ENCODE measurements around the gene OR1E1. TPM values are rescaled to one million over a fixed set of nuclear protein-coding genes. Genes with fewer than 3 reads are reported as not detected.
A peak's percentile ranks its signal among the peaks of the same experiment; 100 is the strongest.
"Not testable (repeated sequence)": the region's sequence is repeated elsewhere in the genome, so short reads cannot be mapped to it uniquely, and the experiment has no call there.

The OR1E1 gene
- polyA plus RNA-seq, 3 donors, result not detected

DNA sequence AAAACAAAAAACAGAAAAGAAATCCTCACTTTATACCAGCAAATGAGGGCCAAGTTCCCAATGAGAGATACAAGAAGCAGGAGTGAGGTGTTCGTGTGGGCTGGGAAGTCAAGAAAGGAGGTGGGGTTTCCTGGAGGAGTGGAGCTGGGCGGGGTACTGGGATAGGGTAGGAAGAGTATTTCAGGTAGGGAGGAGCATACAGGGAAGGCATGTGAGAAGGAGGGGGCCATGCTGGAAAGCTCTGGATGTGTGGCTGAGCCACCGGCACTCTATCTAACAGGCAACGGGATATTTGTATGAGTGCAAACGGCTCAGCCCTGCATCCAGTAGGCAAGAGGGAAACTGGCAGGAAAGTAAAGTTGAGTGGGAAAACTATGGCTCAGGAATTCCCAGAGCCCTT, 16.3 kb downstream of the OR1E1 start:
- Histone ChIP-seq H3K4me1 (ENCODE audit: control insufficient read depth in 1 of 2, insufficient read depth in 2 of 2, low read length in 2 of 2) (no peaks in the 10 kb centered on the region), H3K36me3 (replicated peaks in 1 of 2; ENCODE audit: control insufficient read depth in 1 of 2, insufficient read depth in 2 of 2, low read length in 2 of 2) (no peaks in the 10 kb centered on the region), H3K9ac (ENCODE audit: insufficient read depth, low read length, poor library complexity, severe bottlenecking) (no peak overlapping the region), H3K4me3 (replicated peaks in 1 of 3; ENCODE audit: low read depth in 2 of 3, low read length in 3 of 3) (no peak overlapping the region), H3K4me2 (replicated peaks; ENCODE audit: extremely low read depth, low read length, poor library complexity, severe bottlenecking) (no peak overlapping the region), H3K27me3 (ENCODE audit: control insufficient read depth in 2 of 2, insufficient read depth in 2 of 2, low read length in 2 of 2) (peaks cover 0 to 12% of the 10 kb centered on the region in 2 donors), H4K20me1 (ENCODE audit: insufficient read depth, low read length) (no peaks in the 10 kb centered on the region), H2AFZ (ENCODE audit: insufficient read depth, low read depth, low read length, poor library complexity, severe bottlenecking) (no peak overlapping the region), H3K9me3 (replicated peaks in 1 of 2; ENCODE audit: control insufficient read depth in 1 of 2, insufficient read depth in 1 of 2, low read length in 2 of 2) (peaks cover 0 to 6% of the 10 kb centered on the region in 2 donors), H3K79me2 (ENCODE audit: insufficient read depth, low read length) (no peaks in the 10 kb centered on the region), H3K27ac (ENCODE audit: low read depth in 1 of 2, low read length in 2 of 2) (no peak overlapping the region)
- no peak for DNase-seq
- intact Hi-C loops (cut with micrococcal nuclease), result no loop called here
- WGBS (ENCODE audit: insufficient coverage), result 78% methylated on average over 3 of the region's 5 CpGs
- peak overlapping the region in 1 of 2 donors; percentile 33 for H3K4me3 Mint-ChIP-seq
- peaks cover 12 to 29% (median 18%) of the 10 kb centered on the region in 3 donors for H3K27me3 Mint-ChIP-seq (ENCODE audit: low read depth in 3 of 3)
- no peaks in the 10 kb centered on the region for H3K4me1 Mint-ChIP-seq
- H3K27ac Mint-ChIP-seq, result no peak overlapping the region
- TF ChIP-seq, protein P1, sequence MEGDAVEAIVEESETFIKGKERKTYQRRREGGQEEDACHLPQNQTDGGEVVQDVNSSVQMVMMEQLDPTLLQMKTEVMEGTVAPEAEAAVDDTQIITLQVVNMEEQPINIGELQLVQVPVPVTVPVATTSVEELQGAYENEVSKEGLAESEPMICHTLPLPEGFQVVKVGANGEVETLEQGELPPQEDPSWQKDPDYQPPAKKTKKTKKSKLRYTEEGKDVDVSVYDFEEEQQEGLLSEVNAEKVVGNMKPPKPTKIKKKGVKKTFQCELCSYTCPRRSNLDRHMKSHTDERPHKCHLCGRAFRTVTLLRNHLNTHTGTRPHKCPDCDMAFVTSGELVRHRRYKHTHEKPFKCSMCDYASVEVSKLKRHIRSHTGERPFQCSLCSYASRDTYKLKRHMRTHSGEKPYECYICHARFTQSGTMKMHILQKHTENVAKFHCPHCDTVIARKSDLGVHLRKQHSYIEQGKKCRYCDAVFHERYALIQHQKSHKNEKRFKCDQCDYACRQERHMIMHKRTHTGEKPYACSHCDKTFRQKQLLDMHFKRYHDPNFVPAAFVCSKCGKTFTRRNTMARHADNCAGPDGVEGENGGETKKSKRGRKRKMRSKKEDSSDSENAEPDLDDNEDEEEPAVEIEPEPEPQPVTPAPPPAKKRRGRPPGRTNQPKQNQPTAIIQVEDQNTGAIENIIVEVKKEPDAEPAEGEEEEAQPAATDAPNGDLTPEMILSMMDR (IDR thresholded peaks at IDR 0.05), result no peak
- peaks cover 0 to 1% of the 10 kb centered on the region in 2 donors for H3K36me3 Mint-ChIP-seq
- peaks cover 0 to 16% (median 7%) of the 10 kb centered on the region in 7 donors for H3K9me3 Mint-ChIP-seq

DNA sequence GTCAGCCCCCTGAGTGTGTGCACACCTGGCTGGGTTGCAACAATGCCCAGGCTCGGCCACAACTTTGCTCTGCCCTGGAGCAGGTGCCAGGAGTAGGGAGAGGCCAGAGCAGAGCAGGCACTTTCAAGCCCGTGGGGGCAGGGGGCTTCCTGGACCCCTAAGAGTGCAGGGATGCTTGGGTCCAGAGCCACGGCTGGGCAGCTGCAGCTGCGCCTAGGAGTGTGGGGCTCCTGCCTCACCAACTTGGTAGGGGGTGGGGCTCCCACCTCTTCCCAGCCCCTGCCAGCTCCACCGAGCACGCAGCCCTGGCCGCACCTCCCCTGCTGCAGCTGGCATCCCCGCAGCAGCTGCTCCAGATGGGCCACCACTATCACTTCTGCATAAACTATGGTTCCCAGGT, 19.9 kb downstream of the OR1E1 start:
- Histone ChIP-seq H3K4me2 (replicated peaks; ENCODE audit: extremely low read depth, low read length, poor library complexity, severe bottlenecking) (no peak overlapping the region), H2AFZ (ENCODE audit: insufficient read depth, low read depth, low read length, poor library complexity, severe bottlenecking) (no peak overlapping the region), H4K20me1 (ENCODE audit: insufficient read depth, low read length) (no peaks in the 10 kb centered on the region), H3K27ac (ENCODE audit: low read depth in 1 of 2, low read length in 2 of 2) (no peak overlapping the region), H3K9ac (ENCODE audit: insufficient read depth, low read length, poor library complexity, severe bottlenecking) (no peak overlapping the region), H3K4me1 (ENCODE audit: control insufficient read depth in 1 of 2, insufficient read depth in 2 of 2, low read length in 2 of 2) (no peaks in the 10 kb centered on the region), H3K79me2 (ENCODE audit: insufficient read depth, low read length) (no peaks in the 10 kb centered on the region), H3K9me3 (replicated peaks in 1 of 2; ENCODE audit: control insufficient read depth in 1 of 2, insufficient read depth in 1 of 2, low read length in 2 of 2) (peaks cover 6 to 17% of the 10 kb centered on the region in 2 donors), H3K4me3 (replicated peaks in 1 of 3; ENCODE audit: low read depth in 2 of 3, low read length in 3 of 3) (no peak overlapping the region), H3K36me3 (replicated peaks in 1 of 2; ENCODE audit: control insufficient read depth in 1 of 2, insufficient read depth in 2 of 2, low read length in 2 of 2) (no peaks in the 10 kb centered on the region), H3K27me3 (ENCODE audit: control insufficient read depth in 2 of 2, insufficient read depth in 2 of 2, low read length in 2 of 2) (no peaks in the 10 kb centered on the region)
- intact Hi-C loops (cut with micrococcal nuclease), result no loop called here
- DNase-seq, result no peak
- 90% methylated on average over 6 of the region's 8 CpGs for WGBS (ENCODE audit: insufficient coverage)
- peaks cover 8 to 24% (median 17%) of the 10 kb centered on the region in 7 donors for H3K9me3 Mint-ChIP-seq
- H3K4me1 Mint-ChIP-seq, result no peaks in the 10 kb centered on the region
- TF ChIP-seq, protein P1 (IDR thresholded peaks at IDR 0.05), result no peak
- no peak overlapping the region for H3K4me3 Mint-ChIP-seq
- H3K27me3 Mint-ChIP-seq (ENCODE audit: low read depth in 3 of 3), result peaks cover 0 to 7% (median 4%) of the 10 kb centered on the region in 3 donors
- no peaks in the 10 kb centered on the region for H3K36me3 Mint-ChIP-seq
- H3K27ac Mint-ChIP-seq, result no peak overlapping the region

DNA sequence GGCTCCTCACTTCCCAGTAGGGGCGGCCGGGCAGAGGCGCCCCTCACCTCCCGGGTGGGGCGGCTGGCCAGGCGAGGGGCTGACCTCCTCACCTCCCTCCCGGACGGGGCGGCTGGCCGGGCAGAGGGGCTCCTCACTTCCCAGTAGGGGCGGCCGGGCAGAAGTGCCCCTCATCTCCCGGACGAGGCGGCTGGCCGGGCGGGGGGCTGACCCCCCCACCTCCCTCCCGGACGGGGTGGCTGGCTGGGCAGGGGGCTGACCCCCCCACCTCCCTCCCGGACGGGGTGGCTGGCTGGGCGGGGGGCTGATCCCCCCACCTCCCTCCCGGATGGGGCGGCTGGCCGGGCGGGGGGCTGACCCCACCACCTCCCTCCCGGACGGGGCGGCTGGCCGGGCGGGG, 27.0 kb downstream of the OR1E1 start:
- H3K36me3 ChIP-seq (replicated peaks in 1 of 2; ENCODE audit: control insufficient read depth in 1 of 2, insufficient read depth in 2 of 2, low read length in 2 of 2); H3K4me2 ChIP-seq (replicated peaks; ENCODE audit: extremely low read depth, low read length, poor library complexity, severe bottlenecking); H3K27me3 Mint-ChIP-seq (ENCODE audit: low read depth in 3 of 3); DNase-seq; H3K4me1 ChIP-seq (ENCODE audit: control insufficient read depth in 1 of 2, insufficient read depth in 2 of 2, low read length in 2 of 2); H3K27ac ChIP-seq (ENCODE audit: low read depth in 1 of 2, low read length in 2 of 2); H3K4me1 Mint-ChIP-seq; intact Hi-C loops (cut with micrococcal nuclease); H3K79me2 ChIP-seq (ENCODE audit: insufficient read depth, low read length); H3K4me3 Mint-ChIP-seq; H3K27me3 ChIP-seq (ENCODE audit: control insufficient read depth in 2 of 2, insufficient read depth in 2 of 2, low read length in 2 of 2); H2AFZ ChIP-seq (ENCODE audit: insufficient read depth, low read depth, low read length, poor library complexity, severe bottlenecking); H3K27ac Mint-ChIP-seq; H3K9ac ChIP-seq (ENCODE audit: insufficient read depth, low read length, poor library complexity, severe bottlenecking); H3K36me3 Mint-ChIP-seq; H3K4me3 ChIP-seq (replicated peaks in 1 of 3; ENCODE audit: low read depth in 2 of 3, low read length in 3 of 3); H4K20me1 ChIP-seq (ENCODE audit: insufficient read depth, low read length): not testable (repeated sequence)
- H3K9me3 Mint-ChIP-seq, result peaks cover 23 to 45% (median 39%) of the 10 kb centered on the region in 7 donors
- WGBS (ENCODE audit: insufficient coverage), result no CpG with 5 or more reads among the region's 31 CpGs
- peaks cover 6 to 13% of the 10 kb centered on the region in 2 donors for H3K9me3 ChIP-seq (replicated peaks in 1 of 2; ENCODE audit: control insufficient read depth in 1 of 2, insufficient read depth in 1 of 2, low read length in 2 of 2)

Measured in CD14-positive monocyte (primary cell).